Hematopoietic multipotent progenitor cell treated with erythropoietin and hydrocortisone succinate and interleukin-3 and kit ligand, for 8 days (in vitro differentiated cells): ENCODE measurements around the gene GLDN.

Source experiments
- DNase-seq: peaks from one replicate; pipeline ENCODE4 v3.0.0-alpha.2; 2015

GLDN gene

DNA sequence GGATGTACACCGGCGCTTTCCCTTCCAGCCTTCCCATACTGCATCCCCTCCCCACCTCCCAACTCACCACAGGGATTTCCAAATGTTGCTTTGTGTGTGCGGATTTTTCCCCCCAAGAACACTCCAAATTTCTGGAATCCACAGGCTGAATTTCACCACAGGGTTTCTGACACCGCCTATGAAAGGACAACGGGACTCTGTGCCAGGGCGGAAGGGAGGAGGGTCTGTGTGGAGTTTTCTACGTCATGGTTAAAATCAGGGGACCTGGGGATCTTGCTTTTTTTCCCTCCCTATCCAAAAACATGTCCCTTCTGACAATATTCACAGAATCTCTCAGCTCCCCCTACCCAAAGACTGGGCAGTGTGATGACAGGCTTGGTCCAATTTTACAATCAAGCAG, 17.7 kb upstream of the GLDN start:
- no peak for DNase-seq

DNA sequence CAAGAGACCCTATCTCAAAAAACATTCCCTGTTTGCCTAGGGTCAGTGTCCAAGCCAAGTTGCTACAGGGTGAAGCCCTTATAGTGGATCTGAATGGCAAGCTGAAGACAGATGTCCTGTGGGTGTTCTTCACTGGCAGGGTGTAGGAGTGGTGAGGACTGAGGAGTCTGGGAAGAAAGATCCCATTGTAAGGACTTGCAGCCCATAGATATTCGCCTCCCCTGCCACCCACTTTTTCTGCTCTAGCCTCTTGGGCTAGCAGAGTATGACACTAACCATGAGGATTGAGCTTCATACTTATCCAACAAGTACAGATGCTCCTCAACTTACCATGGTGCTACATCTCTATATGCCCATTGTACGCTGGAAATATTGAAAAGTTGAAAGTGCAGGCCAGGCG, 16.3 kb upstream of the GLDN start:
- no peak for DNase-seq

DNA sequence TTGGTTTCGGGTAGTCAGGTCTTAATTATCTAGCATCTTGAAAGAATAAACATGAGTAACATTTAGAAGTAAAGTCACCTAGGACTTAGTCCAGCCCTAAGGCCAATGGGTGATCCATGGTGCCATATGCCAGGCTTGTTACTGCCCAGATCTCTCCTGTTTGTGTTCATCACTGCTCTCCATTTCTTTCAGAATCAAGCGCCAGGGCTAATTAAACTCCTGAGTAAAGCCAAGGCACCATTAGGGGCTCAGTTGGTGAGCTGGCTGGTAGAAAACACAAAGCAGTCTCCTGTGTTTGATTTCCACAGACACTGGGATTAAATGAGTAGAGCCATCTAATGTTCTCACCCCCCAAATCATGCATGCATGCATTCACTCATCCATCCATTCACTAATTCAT, 14.4 kb upstream of the GLDN start:
- DNase-seq, result no peak

DNA sequence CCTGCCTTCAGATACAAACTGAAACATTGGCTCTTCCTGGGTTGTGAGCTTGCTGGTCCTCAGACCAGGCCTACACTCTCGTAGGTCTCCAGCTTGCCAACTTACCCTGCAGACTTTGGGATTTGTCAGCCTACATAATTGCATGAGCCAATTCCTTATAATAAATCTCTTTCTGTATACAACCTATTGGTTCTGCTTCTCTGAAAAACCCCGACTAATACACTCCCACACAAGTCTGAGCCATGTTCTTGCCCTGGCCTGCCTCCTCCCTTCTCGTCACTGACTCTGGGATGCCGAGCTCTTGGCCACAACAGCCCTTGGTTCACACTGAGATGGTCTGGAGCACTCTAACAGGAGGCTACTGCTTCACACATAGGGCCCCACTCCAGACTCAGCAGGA, 12.5 kb upstream of the GLDN start:
- DNase-seq, result no peak

DNA sequence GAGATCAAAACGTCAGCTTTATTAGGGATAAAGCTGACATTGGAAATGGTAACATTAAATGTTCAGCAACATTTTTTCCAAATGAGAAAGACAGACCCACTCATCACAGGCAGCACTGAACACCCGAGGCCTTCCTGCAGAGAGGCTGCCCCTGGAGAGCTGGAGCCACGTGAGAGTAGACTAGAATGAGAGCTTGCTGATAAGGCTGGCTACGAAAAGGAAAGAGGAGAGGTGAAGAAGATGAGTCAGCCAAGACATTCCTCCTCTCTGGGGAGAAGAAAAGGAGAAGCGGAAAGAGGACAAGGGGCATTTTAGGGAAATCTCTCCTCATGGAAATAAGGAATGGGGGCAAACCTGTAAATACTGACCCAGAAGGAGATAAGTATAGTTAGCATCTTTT, 10.3 kb upstream of the GLDN start:
- no peak for DNase-seq

DNA sequence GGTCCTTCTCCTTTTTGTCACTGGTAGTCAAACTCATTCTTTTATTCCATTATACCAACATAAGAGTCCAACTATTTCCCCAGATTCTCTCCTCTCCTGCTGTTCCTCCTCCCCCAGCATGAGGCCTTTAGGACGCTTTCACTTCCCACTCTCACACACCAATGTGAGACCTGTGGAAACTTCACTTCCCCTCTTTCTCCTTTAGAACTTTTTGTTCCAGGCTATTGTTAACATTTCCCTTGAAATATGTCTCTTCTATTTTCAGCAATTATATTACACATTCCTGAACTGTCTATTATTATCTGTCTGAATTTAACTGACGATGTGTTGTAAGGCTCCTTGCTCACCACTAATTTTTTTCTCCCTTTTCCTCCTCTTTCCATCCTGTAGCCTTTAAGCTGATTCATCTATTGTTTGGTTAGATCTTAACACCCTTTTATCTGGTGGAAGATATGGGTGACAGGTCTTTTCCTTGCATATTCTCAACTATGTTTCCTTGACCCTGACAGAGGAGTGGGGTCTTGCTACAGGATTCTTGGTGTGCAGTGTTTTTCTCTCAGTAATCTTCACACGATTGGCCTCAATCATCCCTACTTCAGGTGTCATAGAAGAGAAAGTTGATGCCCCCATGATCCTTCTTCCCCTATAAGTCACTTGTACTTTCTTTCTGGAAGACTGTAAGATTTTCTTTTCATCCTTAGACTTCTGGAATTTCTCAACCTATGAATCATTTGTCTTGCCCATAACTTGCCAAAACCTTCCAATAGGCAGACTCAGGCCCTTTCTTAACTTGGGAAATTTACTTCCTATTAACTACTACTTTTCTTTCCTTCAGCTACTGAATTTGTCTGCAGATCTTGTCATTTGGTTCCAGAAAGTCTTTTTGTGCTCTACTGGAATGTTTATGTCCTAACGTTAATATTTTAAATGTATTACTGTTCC, 9.0 kb upstream of the GLDN start:
- no peak for DNase-seq

DNA sequence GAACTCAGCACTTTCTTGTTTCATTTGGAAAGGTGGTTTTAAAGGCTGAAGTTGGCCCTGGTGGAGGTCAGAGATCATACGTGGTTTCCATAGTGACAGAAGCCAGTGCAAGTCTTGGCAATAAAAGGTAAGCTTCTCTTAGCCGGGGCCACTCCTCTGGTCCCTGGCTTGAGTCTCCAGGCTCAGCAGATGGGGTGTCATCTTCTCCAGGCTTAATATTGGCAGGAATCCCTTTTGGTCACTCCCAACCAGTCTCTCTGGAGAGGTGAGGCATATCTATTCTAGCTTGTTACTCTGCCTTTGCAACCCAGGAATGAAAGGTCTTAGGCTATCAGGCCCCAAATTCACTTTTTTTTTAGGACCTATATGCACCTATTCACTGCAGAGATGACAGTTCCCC, 7.9 kb upstream of the GLDN start:
- DNase-seq, result no peak

DNA sequence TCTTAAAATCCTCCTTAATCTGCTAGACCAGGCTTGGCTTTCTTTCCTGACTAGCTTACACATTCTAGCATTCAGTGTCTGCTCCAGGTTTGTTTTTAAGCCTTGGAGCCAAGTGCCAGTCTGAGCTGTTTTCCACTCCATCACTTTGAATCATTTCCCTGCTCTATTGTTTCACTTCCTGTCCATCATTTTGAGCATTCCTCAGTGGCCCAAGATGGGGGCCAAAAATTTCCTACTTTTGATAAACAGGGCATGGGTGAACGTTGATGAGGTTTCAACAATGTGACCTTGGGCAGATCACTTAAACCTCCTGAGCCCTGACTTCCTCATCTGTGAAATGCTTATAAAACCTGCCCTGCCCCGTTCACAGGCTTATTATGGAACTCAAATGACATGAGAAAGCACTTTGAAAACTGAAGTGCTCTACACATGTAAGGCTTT, 7.4 kb upstream of the GLDN start:
- no peak for DNase-seq

DNA sequence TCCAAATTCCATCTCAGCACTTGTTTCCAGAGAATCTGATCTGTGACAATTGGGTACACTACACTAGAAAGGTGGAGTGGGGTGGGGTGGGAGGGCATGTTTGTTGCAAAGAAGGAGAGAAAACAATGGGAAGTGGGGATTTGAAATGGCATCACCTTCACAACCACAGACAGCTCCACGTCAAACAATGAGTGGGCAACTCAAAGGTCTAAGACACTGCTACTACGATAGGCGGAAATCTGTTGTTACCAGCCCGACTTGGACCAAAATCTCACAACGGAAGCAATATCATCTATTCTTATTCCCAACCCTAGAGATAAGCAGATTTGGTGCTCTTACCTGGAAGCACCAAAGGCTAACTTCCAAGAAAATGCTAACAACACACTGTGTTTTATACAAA, 6.4 kb upstream of the GLDN start:
- no peak for DNase-seq

DNA sequence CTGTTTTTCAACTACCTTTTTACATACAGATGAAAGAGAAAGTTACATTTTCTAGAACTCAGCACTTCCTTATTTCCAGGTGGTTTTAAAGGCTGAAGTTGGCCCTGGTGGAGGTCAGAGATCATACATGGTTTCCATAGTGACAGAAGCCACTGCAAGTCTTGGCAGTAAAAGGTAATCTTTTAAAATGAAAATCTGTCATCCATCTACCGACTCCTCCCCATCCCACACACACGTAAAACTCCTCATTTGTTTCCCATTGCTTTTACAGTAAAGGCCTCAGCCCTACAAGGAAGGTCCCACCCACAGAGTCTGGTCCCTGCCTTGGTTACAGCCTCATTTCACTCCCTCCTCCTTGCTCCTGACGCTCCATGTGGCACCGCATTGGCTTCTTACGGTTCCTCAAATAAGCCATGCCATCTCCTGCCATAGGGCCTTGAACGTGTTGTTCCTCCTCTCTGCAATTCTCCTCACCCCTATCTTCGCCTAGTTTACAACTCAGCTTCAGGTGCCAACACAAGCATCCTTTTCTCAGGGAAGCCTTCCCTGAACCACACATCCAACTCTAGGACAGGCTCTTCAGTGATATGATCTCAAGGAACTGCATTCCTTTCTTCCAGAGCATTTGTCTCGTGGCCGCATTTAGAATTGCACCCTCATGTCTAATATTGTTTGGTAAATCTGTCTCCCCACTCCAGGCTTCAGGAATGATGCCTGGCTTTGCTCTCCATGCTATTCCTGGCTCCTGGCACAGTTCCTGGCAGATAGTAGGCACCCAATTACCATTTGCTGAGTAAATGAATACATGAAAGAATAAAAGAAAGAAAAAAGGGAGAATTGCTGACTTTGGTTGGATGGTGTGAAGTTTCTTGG, 5.7 kb upstream of the GLDN start:
- DNase-seq, result no peak

DNA sequence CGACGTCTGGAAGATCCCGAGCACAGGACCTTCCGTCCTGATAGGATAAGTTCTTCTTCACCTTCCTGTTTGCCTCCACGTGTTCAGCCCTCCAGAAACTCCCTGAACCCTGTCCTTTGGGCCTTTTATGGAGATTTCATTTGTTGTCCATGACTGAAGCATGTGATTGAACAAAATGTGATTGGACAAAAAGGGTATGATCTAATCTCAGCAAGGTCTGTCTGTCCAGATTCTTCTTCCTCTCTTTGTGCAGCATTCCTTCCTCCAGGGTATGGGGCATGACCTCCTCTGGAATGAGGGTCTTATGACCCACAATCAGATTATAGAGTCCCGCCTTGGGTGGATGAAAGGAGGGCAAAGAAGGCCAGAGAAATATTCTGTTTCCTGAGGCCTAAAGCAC, 3.0 kb upstream of the GLDN start, which contains the start of gene CYP19A1:
TSS of gene CYP19A1 (minus strand) at position 101 of the 400 bp plus-strand sequence. CDS start 95,684 bp downstream, outside the sequence.
- DNase-seq, result no peak

DNA sequence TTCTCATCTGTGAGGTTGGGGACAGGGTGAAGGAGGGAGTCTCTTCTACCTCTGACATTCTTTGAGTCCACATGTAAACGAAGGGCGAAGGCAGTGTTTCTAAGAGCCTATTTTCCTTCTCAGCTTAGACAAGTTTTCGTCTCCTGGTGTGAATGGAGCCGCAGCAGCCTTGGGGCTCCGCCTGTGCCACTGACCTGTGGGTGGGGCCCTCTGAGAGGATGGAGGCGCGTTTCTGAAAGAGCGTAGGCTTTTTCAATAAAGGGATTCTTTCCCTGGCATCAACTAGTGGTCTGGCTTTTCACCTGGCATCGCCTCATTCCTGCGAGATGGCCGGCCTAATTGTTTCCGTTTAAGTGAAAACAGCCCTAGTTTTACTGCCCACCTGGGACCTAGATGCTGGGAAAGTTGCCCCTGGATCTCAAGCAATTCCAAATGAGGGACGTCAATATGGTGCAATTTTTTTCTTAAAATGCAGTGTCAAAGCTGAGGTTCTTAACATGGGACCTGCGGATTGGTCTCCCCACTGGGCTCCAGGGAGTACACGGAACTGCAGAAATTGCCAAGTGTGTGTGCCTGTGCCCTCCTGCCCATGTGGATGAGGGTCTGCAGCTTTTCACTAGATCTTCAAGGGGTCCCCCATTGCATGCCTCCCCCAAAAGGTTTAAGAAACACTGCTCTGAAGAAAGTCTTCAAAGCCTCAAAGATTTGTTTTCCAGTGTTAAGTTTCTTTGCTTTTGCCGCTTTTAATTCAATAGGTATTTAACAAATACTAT, 958 bp downstream of the GLDN start:
- no peak for DNase-seq

DNA sequence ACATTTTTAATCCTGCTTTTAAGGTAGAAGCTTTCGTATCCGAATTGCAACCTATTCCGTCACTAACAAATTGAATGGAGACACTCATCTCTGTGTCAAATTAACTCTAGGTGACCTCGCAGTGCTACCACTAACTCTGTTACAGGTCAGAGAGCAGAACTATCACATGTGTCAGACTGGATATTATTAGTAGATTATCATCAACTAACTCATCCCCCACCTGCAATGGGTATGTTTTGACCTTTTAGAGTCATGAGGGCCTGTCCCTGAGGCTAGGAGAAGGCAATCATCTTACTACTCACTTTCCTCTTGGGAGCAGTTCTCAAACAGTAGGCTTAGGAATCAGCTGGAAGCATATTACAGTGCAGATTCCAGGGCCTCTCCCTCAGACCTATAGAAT, 2.0 kb downstream of the GLDN start:
- DNase-seq, result no peak

DNA sequence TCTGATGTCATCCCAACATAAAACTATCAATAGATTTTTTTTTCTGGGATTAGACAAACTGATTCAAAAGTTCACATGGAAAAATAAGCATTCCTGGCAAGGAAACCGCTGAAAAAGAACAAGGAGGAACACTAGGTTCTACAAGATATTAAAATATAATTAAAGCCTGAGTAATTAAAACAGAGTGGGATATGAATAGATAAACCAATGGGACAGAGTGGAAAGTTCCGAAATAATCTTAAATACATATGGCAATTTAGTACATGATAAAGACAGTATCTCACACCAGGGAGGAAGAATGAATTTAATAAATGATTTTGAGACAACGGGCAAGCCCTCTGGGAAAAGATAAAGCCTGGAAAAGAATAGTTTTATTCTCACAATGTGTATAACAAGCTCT, 4.7 kb downstream of the GLDN start:
- DNase-seq, result no peak

DNA sequence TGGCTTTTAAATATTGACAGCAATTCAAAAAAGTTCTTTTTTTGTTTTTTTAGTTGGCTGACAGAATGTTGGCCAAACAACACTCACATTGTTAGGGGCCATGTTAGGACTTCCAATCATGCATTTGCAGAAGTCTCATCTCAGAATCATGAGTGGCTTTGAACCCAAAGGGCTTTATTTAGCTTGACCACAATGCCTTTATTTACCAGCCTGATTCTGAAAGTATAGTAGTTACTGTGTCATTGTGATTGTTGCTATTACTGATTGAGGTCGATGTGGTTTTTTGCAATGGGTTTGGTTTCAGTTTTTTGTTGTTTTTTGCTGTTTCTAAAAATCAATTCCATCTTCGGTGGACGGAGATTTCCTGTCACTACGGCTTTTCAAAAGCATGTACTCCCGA, 7.2 kb downstream of the GLDN start:
- DNase-seq, result no peak

DNA sequence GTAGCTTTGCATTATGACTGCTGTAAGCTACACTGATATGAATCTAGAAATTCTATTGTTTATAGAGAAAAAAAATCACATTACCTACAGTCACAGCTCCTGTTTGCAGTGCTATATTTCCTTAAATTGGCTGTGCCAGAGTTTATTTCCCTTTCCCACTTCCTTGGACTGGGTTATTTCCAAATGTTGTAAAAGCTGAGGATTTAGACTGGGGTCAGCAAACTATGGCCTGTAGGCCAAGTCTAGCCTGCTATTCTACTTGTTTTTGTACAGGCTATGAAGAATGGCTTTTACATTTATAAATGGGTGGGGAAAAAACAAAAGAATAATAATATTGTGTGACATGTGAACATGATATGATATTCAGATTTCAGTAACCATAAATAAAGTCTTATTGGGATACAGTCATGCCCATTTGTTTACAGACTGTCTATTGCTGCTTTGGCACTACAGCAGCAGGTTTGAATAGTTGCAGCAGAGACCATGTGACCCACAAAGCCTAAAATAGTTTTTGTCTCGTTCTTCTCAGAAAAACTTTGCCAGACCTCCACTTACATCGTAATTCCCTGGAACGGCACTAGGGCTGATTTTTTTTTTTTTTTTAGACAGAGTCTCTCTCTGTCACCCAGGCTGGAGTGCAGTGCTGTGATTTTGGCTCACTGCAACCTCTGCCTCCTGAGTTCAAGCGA, 7.8 kb downstream of the GLDN start:
- DNase-seq, result no peak

DNA sequence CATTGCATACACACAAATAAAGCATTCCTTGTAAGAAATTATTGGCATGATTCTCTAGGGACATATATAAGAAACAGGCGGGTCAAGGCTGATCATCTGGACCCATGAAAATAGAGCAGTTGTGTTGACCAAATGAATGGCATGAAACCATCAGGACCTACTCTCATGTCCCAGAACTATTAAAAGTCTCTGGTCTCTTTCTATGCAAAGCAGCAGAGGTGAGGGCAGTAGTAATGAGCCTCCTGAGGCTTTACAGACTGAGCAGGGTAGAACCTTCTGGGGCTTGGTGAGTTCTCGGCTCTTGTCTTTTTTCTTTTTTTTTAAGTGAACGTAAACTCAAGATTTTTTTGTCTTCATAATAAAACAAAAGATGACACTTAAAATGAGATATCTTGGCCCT, 9.3 kb downstream of the GLDN start:
- no peak for DNase-seq

DNA sequence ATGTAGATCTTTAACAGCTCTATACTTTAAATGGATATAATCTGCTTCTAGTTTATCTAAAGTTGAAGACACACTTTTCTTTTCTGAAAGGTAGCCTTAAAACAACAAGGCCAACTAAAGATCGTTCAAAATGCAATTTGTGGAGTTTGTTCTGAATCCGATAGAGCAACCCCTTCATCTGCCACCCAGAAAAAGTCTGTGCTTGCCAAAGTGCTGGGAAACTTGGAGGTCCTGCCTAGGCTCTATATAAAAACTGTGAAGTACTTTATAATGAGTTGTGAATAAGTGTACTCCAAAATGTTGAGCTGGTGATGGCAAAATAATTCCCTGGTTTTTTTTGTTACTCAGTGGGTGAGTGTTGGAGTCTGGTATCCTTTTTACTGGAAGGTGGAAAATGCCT, 12.5 kb downstream of the GLDN start:
- no peak for DNase-seq

DNA sequence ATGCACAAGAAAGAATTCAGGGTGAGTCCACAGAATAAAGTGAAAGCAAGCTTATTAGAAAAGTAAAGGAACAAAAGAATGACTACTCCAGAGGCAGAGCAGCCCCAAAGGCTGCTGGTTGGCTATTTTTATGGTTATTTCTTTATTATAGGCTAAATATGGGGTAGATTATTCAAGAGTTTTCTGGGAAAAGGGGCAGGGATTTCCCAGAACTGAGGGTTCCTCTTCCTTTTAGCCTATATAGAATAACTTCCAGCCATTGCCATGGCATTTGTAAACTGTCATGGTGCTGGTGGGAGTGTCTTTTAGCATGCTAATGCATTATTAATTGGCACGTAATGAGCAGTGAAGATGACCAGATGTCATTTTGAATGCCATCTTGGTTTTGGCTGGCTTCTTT, 13.6 kb downstream of the GLDN start:
- no peak for DNase-seq

DNA sequence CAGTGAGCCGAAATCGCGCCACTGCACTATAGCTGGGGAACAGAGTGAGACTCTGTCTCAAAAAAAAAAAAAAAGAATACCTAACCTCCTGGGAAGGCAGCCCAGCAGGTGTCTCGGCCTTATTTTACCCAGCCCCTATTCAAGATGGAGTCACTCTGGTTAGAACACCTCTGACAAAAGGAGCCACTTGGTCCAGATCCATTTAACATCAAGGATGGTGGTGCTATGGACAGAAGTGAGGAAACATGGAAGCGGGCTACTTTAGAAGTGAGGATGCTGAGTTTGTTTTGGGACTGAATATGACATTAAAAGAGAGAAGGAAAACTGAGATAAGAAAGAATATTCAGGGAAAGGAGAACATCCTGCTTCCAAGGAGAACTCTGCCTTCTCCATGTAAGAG, 14.7 kb downstream of the GLDN start:
- no peak for DNase-seq

DNA sequence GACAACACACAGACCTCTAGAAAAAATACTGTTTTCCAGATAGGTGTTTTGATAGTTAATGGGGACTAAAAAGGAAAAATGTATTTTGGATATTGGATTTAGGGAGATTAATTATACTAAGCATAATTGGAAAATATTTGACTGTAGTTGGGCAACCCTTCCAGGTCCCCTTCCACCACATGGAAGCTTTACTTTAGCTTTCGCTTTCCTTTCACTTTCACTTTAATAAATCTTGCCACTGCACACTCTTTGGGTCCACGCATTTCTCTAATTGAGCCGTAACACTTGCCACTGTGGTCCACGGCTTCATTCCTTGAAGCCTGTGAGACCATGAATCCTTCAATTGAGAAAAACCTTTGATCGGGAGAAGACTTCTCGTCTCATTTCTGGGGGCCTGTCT, 15.5 kb downstream of the GLDN start:
- DNase-seq, result no peak

DNA sequence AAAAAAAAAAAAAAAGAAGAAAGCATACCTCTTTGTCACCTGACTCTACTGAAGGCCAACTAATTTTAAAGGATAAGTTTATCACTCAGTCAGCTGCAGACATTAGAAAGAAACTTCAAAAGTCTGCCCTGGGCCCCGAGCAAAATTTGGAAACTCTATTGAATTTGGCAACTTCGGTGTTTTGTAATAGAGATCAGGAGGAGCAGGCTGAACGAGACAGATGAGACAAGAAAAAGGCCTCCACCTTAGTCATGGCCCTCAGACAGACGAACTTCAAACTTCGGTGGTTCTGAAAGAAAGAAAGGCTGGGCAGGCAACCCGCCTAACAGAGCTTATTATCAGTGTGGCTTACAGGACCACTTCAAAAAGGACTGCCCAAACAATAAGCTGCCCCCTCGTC, 18.5 kb downstream of the GLDN start:
- DNase-seq, result no peak

DNA sequence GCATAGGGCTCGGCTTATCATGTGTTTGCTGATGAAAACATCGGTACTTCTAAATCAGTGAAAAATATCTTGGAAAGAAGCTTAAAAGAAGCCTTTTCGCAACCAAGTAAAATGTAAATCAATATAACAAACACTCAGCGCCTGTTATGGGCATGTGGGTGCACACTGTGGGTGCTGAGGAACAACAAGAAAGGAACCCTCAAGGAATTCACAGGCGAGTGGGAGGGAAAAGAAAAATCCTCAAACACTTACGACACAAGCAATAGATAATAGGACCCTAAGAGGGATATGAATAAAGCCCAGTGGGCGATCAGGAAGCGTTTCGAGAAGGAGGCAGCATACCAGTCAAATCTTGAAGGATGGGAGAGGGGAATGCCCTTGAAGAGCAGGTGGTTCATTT, 21.9 kb downstream of the GLDN start:
- no peak for DNase-seq
